C4-2B (cell line): ENCODE measurements around the gene SGMS2.

ENCODE experiments used
- ZFX ChIP-seq: fragments of 450-650 bp; IDR thresholded peaks from 2 replicates; pipeline ENCODE4 v1.6.1; 2017
- TF ChIP-seq, protein P1 (sequence below): fragments of 450-650 bp; conservative IDR thresholded peaks from 2 replicates; pipeline ENCODE4 v1.5.1; 2017; ENCODE audit warnings: mild to moderate bottlenecking

DNA sequence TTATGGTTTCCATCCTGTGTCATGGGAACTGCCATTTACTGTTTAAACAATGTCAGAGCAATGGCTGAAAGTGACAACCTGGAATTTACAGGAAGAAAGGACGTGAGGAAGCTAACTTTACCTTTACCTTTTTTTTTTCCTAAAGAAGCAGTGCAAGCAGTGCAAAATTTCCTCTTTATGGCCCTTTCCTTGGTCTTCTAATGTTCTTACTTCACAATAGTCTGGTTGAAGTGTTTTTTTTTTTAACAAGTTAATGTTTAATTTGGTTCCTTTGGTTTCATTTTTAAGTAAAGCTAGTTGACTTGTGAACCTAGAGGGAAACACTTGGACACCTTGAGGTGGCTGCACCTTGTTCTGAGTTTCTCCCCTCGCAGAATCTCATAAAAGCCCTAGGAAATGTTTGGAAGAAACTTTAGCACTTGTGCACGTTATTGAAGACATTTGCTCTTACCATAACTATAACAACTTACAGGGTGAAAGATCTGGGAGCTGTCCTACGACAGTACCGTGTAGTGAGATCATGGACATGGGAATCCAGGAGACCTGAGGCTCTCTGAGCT, 1.8 kb downstream of the SGMS2 start:
- TF ChIP-seq, protein P1, sequence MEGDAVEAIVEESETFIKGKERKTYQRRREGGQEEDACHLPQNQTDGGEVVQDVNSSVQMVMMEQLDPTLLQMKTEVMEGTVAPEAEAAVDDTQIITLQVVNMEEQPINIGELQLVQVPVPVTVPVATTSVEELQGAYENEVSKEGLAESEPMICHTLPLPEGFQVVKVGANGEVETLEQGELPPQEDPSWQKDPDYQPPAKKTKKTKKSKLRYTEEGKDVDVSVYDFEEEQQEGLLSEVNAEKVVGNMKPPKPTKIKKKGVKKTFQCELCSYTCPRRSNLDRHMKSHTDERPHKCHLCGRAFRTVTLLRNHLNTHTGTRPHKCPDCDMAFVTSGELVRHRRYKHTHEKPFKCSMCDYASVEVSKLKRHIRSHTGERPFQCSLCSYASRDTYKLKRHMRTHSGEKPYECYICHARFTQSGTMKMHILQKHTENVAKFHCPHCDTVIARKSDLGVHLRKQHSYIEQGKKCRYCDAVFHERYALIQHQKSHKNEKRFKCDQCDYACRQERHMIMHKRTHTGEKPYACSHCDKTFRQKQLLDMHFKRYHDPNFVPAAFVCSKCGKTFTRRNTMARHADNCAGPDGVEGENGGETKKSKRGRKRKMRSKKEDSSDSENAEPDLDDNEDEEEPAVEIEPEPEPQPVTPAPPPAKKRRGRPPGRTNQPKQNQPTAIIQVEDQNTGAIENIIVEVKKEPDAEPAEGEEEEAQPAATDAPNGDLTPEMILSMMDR: no peak
- no peak for TF ChIP-seq ZFX
